Astrocyte (in vitro differentiated cells and primary cell): ENCODE measurements around the gene NKAIN2.

Experiments
- CTCF ChIP-seq: IDR thresholded peaks from 2 replicates; pipeline ENCODE4 v1.5.1; 2011; ENCODE audit warnings: low read depth, mild to moderate bottlenecking, inconsistent platforms, low read length, moderate library complexity; ENCODE audit not compliant: insufficient read depth
- EZH2 ChIP-seq: IDR thresholded peaks from 2 replicates; pipeline ENCODE4 v1.6.1; 2012; ENCODE audit warnings: mild to moderate bottlenecking, low read length, inconsistent platforms; ENCODE audit not compliant: insufficient read depth

- TF ChIP-seq CTCF (no peak), EZH2 (no peak)
Measured at GRCh38 chr6:123994891-123995635, 191.4 kb downstream of the NKAIN2 start.
